ENCODE results near the gene TNFRSF21.

TNFRSF21 gene

DNA sequence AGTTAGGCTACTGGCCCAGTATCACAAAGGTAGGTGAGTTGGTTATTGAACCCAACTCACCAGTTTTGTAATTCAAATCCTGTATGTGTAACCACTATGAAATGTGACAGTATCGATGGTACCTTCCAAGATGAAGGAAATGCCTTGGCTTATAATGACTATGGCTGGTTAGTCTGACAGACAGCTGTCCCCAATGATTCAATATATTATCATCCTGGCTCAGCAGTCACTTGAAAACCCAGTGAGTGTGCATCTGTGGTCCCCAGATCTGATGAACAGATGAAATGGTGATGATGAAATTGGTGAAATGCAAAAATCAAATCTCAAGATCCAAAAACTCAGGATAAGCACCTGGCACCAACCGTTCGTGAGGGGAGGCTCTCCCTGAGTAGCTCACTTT, 54.8 kb downstream of the TNFRSF21 start:
- H3K36me3 ChIP-seq (ENCODE audit: control insufficient read depth, insufficient read depth, low read length), result no peaks in the 10 kb centered on the region
- H3K27ac ChIP-seq (ENCODE audit: low read depth, low read length), result no peak overlapping the region
- H3K27me3 ChIP-seq (ENCODE audit: control insufficient read depth, insufficient read depth, low read length), result no peaks in the 10 kb centered on the region
- no peak overlapping the region for H3K4me3 ChIP-seq (ENCODE audit: low read length)
- H3K9ac ChIP-seq (ENCODE audit: low read length), result no peak overlapping the region
- no peaks in the 10 kb centered on the region for H3K4me1 ChIP-seq (ENCODE audit: control insufficient read depth, insufficient read depth, low read length)

DNA sequence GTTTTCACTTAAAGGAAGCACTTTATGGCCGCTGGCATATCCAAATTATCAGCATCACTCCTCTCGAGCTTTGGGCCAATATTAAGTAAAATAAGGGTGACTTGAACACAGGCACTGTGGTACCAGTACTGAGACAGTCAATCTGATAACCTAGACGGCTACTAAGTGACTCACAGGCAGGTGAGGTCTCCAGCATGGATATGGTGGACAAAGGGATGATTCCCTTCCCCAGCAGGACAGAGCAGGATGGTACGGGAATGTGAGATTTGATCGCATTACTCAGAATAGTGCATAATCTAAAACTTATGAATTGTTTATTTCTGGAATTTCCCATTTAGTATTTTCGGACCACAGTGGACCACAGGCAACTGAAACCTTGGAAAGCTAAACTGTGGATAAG, 55.7 kb downstream of the TNFRSF21 start:
- Histone ChIP-seq H3K4me3 (ENCODE audit: low read length) (no peak overlapping the region), H3K27me3 (ENCODE audit: control insufficient read depth, insufficient read depth, low read length) (no peaks in the 10 kb centered on the region), H3K27ac (ENCODE audit: low read depth, low read length) (no peak overlapping the region), H3K9ac (ENCODE audit: low read length) (no peak overlapping the region), H3K36me3 (ENCODE audit: control insufficient read depth, insufficient read depth, low read length) (no peaks in the 10 kb centered on the region), H3K4me1 (ENCODE audit: control insufficient read depth, insufficient read depth, low read length) (no peaks in the 10 kb centered on the region)

DNA sequence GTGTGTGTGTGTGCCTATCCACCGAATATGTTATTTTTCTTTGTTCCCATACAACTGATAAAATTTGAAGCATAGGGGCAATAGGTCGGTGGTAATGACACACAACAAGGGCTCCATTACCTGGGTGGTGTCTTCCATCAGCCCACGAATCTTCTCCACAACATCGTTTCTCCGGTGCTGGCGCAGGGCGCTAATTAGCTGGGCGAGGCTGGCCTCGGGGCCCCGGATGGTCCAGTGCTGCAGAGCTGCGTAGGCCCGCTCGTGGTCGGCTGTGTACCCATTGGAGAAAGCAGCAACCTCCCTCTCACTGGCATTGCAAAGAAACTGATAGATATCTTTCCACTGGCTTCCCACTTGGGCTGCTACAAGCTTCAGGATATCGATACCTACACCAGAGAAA, 56.6 kb downstream of the TNFRSF21 start:
- Histone ChIP-seq H3K27me3 (ENCODE audit: control insufficient read depth, insufficient read depth, low read length) (no peaks in the 10 kb centered on the region), H3K27ac (ENCODE audit: low read depth, low read length) (no peak overlapping the region), H3K9ac (ENCODE audit: low read length) (no peak overlapping the region), H3K4me3 (ENCODE audit: low read length) (no peak overlapping the region), H3K36me3 (ENCODE audit: control insufficient read depth, insufficient read depth, low read length) (no peaks in the 10 kb centered on the region), H3K4me1 (ENCODE audit: control insufficient read depth, insufficient read depth, low read length) (peaks cover 4% of the 10 kb centered on the region)

DNA sequence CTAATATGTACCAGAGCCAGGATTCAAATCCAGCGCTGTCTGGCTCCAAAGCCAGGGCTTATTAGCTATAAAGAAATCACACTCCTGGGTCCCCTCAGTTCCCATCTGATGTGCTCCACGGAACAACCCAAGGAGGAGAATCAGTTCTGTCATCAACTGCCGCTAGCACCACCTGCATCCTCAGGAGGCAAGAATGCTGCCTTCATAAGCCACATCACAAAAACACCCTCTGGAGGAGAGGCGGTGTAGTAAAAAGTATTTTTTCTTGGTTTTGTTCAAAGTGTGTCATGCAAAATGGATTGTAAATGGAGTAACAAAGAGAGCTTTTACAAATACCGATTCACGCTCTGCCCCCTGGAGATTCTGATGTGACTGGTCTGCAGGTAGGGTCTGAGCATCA, 57.1 kb downstream of the TNFRSF21 start:
- Histone ChIP-seq H3K27me3 (ENCODE audit: control insufficient read depth, insufficient read depth, low read length) (no peaks in the 10 kb centered on the region), H3K36me3 (ENCODE audit: control insufficient read depth, insufficient read depth, low read length) (no peaks in the 10 kb centered on the region), H3K4me1 (ENCODE audit: control insufficient read depth, insufficient read depth, low read length) (peaks cover 5% of the 10 kb centered on the region), H3K4me3 (ENCODE audit: low read length) (no peak overlapping the region), H3K9ac (ENCODE audit: low read length) (no peak overlapping the region), H3K27ac (ENCODE audit: low read depth, low read length) (no peak overlapping the region)

DNA sequence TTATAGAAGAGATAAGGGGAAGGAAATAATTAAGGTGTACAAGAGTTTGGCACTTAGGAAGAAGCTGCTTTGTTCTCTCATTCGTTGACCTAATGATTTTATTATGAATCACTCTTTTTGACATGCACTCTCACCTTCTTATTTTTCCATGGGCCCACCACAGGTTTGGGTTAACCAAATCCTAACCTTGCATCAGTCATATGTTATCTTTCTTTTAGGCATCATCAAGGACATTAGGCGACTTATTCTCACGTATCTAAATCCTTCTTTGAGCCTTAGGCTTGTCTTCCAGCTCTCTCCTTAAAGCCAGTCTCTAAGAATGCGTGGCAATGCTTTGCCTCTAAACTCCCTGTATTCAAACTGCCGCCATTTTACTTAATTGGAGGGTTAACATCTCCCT, 58.3 kb downstream of the TNFRSF21 start:
- Histone ChIP-seq H3K4me3 (ENCODE audit: low read length) (no peak overlapping the region), H3K27ac (ENCODE audit: low read depth, low read length) (no peak overlapping the region), H3K27me3 (ENCODE audit: control insufficient read depth, insufficient read depth, low read length) (no peaks in the 10 kb centered on the region), H3K4me1 (ENCODE audit: control insufficient read depth, insufficient read depth, low read length) (peaks cover 13% of the 10 kb centered on the region), H3K36me3 (ENCODE audit: control insufficient read depth, insufficient read depth, low read length) (no peaks in the 10 kb centered on the region), H3K9ac (ENCODE audit: low read length) (no peak overlapping the region)

DNA sequence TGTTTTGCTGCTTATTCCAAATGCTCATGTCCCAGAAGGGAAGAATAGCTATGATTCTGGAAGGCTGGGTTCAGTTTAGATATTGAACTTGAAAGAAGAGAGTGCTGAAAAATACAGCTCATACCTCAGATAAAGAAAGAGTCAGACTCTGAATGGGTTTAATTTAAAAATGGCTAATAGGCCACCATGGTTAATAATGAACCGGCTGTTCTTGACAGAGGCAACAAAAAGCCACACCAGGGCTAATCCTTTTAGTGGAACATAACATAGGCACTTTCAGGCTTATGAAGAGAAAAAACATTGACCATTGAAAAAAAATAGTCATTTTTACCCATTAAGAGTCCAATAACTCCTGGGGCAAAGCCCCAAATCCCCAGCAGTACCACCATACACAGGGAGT, 59.4 kb downstream of the TNFRSF21 start:
- no peak overlapping the region for H3K4me3 ChIP-seq (ENCODE audit: low read length)
- no peaks in the 10 kb centered on the region for H3K36me3 ChIP-seq (ENCODE audit: control insufficient read depth, insufficient read depth, low read length)
- peaks cover 16% of the 10 kb centered on the region for H3K4me1 ChIP-seq (ENCODE audit: control insufficient read depth, insufficient read depth, low read length)
- H3K27ac ChIP-seq (ENCODE audit: low read depth, low read length), result no peak overlapping the region
- no peak overlapping the region for H3K9ac ChIP-seq (ENCODE audit: low read length)
- no peaks in the 10 kb centered on the region for H3K27me3 ChIP-seq (ENCODE audit: control insufficient read depth, insufficient read depth, low read length)

- no peak overlapping the region for H3K9ac ChIP-seq (ENCODE audit: low read length)
- no peaks in the 10 kb centered on the region for H3K27me3 ChIP-seq (ENCODE audit: control insufficient read depth, insufficient read depth, low read length)
- H3K4me3 ChIP-seq (ENCODE audit: low read length), result no peak overlapping the region
- H3K36me3 ChIP-seq (ENCODE audit: control insufficient read depth, insufficient read depth, low read length), result no peaks in the 10 kb centered on the region
- H3K4me1 ChIP-seq (ENCODE audit: control insufficient read depth, insufficient read depth, low read length), result peaks cover 16% of the 10 kb centered on the region
- H3K27ac ChIP-seq (ENCODE audit: low read depth, low read length), result no peak overlapping the region
Measured at GRCh38 chr6:47248446-47248845, 61.3 kb downstream of the TNFRSF21 start.

DNA sequence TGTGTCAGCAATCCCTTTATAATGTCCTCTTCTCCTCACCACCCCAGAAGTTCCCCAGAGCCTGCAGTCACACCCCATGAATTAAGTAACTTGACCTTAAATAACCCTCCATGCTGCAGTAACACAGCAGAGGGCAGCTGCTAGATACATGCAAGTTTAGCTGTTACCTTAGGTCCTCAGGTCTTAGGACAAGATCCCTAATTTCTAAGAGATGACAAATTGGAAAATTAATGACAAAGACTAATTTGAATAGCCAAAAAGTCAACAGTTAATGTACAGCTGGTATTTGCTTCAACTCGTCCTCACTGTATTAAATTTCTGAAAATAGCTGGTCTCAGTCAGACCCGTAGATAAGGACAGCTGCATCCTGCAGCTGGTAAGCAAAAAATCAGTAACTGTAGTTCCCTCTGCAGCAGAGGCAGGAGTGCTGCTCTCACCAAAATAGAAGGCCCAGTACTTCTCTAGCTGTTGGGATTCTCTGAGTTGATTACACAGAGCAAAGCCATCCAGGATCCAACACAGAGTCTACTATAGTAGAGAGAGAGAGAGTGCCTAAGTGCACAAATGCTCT, 62.4 kb downstream of the TNFRSF21 start:
- no peaks in the 10 kb centered on the region for H3K36me3 ChIP-seq (ENCODE audit: control insufficient read depth, insufficient read depth, low read length)
- no peaks in the 10 kb centered on the region for H3K27me3 ChIP-seq (ENCODE audit: control insufficient read depth, insufficient read depth, low read length)
- H3K27ac ChIP-seq (ENCODE audit: low read depth, low read length), result peak overlapping the region; percentile 15
- H3K9ac ChIP-seq (ENCODE audit: low read length), result no peak overlapping the region
- H3K4me3 ChIP-seq (ENCODE audit: low read length), result no peak overlapping the region
- peaks cover 22% of the 10 kb centered on the region for H3K4me1 ChIP-seq (ENCODE audit: control insufficient read depth, insufficient read depth, low read length)

DNA sequence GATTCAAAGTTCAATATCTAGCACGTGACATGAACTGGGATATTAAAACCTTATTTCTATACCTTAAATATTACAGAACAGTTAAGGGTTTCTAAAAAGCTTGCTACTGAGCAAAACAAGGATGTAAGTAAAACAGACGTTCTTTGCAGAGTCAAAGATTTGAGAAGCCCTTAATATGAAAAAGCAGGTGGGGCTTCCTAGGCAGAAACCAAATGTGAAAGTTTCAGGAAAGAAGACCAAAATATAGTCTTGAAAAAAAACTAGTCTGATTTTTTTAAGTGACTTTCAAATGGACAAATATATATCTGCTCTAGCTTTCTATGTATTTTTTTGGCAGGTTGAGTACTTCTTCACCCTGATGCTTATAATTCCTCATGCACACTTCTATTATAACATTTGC, 63.2 kb downstream of the TNFRSF21 start:
- no peaks in the 10 kb centered on the region for H3K27me3 ChIP-seq (ENCODE audit: control insufficient read depth, insufficient read depth, low read length)
- no peak overlapping the region for H3K4me3 ChIP-seq (ENCODE audit: low read length)
- H3K27ac ChIP-seq (ENCODE audit: low read depth, low read length), result peak overlapping the region; percentile 30
- no peak overlapping the region for H3K9ac ChIP-seq (ENCODE audit: low read length)
- no peaks in the 10 kb centered on the region for H3K36me3 ChIP-seq (ENCODE audit: control insufficient read depth, insufficient read depth, low read length)
- peaks cover 24% of the 10 kb centered on the region for H3K4me1 ChIP-seq (ENCODE audit: control insufficient read depth, insufficient read depth, low read length)

- Histone ChIP-seq H3K27ac (ENCODE audit: low read depth, low read length) (peak overlapping the region; percentile 3), H3K4me1 (ENCODE audit: control insufficient read depth, insufficient read depth, low read length) (peaks cover 24% of the 10 kb centered on the region), H3K4me3 (ENCODE audit: low read length) (no peak overlapping the region)
Measured at GRCh38 chr6:47245745-47246371, 63.8 kb downstream of the TNFRSF21 start.

DNA sequence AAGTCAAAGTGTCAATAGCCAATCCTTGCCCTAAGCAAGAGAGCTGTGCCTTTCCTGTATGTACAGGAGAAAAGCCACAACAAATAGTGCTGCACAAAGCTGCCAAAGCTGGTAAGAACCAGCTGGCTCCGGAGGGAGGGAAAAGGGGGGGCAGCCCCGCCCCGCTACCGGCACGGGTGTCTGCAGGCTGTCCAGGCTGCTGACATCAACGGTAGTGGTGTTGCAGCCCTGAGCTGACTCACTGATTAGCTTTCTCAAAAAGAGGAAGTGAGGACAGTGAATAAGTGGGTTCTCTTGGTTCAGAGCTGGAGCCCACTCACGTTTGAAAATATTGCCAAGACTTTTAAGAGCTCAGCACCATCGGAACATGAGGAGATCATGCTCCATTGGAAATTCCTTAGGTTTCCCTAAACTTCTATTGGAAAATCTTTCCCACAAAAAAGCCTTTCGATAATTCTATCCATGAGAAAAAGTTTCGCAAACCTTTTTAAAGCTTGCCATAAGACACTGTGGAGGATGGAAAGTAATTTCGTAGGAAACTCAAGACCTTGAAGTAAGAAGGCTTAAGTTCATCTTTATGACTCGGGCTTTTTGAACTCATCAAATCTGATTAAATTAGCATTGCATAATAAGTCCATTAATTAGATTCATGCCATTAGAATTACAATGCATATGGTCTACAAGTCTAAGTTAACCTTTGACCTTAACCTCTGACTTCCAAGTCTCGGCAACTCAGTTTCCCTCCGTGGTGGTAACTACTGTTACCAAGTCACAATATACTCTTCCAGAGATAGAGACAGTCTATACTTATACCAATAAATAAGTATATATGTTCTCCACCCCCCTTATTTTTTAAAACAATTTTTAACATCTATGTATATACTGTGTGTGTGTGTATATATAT, 67.0 kb downstream of the TNFRSF21 start:
- Histone ChIP-seq H3K4me1 (ENCODE audit: control insufficient read depth, insufficient read depth, low read length) (peaks cover 20% of the 10 kb centered on the region), H3K27me3 (ENCODE audit: control insufficient read depth, insufficient read depth, low read length) (no peaks in the 10 kb centered on the region), H3K36me3 (ENCODE audit: control insufficient read depth, insufficient read depth, low read length) (no peaks in the 10 kb centered on the region), H3K9ac (ENCODE audit: low read length) (no peak overlapping the region), H3K4me3 (ENCODE audit: low read length) (no peak overlapping the region), H3K27ac (ENCODE audit: low read depth, low read length) (peak overlapping the region; percentile 77)

More at GRCh38 chr6:47245745-47246371, 63.8 kb downstream of the TNFRSF21 start:
- Histone ChIP-seq H3K36me3 (ENCODE audit: control insufficient read depth, insufficient read depth, low read length) (no peaks in the 10 kb centered on the region), H3K9ac (ENCODE audit: low read length) (no peak overlapping the region), H3K27me3 (ENCODE audit: control insufficient read depth, insufficient read depth, low read length) (no peaks in the 10 kb centered on the region)

DNA sequence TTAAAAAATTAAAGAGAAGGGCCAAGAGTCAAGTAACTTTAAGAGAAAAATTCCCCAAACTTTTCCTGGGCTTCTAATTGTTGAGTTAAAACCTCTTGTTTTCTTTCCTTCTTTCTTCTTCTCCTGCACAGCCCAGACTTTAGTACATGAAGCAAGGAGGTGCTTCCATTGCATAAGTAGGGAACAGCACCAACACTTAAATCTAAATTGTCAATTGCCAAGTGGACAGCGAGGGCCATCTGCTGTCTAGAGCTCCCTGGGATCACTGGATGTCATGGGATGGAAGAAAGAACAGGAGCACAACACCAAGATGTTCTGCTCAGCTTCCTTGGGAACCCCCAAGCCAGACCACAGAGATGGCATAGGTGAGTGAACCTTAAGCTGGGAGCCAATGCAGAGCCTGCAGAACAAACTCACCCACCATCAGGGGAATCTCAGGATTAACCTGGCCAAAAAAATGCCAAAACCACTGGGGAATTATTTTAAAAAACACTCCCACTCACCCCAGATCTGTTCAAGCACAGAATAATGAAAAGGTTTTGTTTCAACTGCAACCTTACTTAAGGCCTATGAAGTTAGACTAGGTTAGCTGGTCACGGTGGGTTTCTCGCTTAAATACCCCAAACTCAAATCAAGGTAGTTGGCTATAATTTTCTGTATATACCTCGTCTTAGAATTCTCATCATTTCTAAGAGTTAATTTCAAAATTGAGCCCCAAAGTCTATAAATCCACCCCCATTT, 67.8 kb downstream of the TNFRSF21 start:
- Histone ChIP-seq H3K9ac (ENCODE audit: low read length) (no peak overlapping the region), H3K27ac (ENCODE audit: low read depth, low read length) (peak overlapping the region; percentile 77), H3K27me3 (ENCODE audit: control insufficient read depth, insufficient read depth, low read length) (no peaks in the 10 kb centered on the region), H3K4me1 (ENCODE audit: control insufficient read depth, insufficient read depth, low read length) (peaks cover 12% of the 10 kb centered on the region), H3K36me3 (ENCODE audit: control insufficient read depth, insufficient read depth, low read length) (no peaks in the 10 kb centered on the region), H3K4me3 (ENCODE audit: low read length) (no peak overlapping the region)

Data from rectal smooth muscle tissue (tissue), 1 donor.